HCT116 (cell line): ENCODE results near the gene KCMF1. TPM values are rescaled to one million over a fixed set of nuclear protein-coding genes. Genes with fewer than 3 reads are reported as not detected.
A peak's percentile ranks its signal among the peaks of the same experiment; 100 is the strongest.
"Not testable (repeated sequence)": the region's sequence is repeated elsewhere in the genome, so short reads cannot be mapped to it uniquely, and the experiment has no call there.

Experiments used
- ATAC-seq: fragments of 200-7000 bp; cut with Tn5 transposase; 2 replicates; pipeline ENCODE4 v1.9.1; 2020; ENCODE audit warnings: mild to moderate bottlenecking, moderate library complexity
- BruUV-seq: library from RNA; stranded (reverse); fragments of 400-500 nt; replicated peaks from 2 replicates; lab custom pipeline; 2021; lab: Mats Ljungman, UMichigan
- CTCF ChIA-PET: fragments of 300-600 bp; sonication (Branson Sonifier 250); formaldehyde crosslinking; loops from one replicate; lab custom pipeline; 2021; ENCODE audit warnings: antibody characterized with exemption; lab: Charles Lee
- POLR2A ChIA-PET: fragments of 300-600, 350-600 bp; sonication (Branson Sonifier 250); formaldehyde crosslinking; loops from one replicate; lab custom pipeline; 2021; ENCODE audit warnings: antibody characterized with exemption; lab: Charles Lee
- RAD21 ChIA-PET, 2 experiments: fragments of 300-600 bp; sonication (Branson Sonifier 250); formaldehyde crosslinking; loops; one replicate each; lab custom pipeline; 2023; ENCODE audit warnings: low total read pairs in 2 of 2; ENCODE audit not compliant: uncharacterized antibody in 2 of 2, unreplicated experiment in 2 of 2, low non-redundant PET in 1 of 2; lab: Charles Lee
- DNase-seq: peaks from one replicate; pipeline ENCODE4 v3.0.0-alpha.2; 2010; ENCODE audit warnings: low read depth, low spot score
- H2AFZ ChIP-seq: fragments of 200-600 bp; shearing (Covaris generic), sonication (generic); 2 replicates; pipeline ENCODE4 v1.6.1; 2017; ENCODE audit warnings: low read depth, mixed run types, mixed read lengths, antibody characterized with exemption, low read length; ENCODE audit not compliant: poor library complexity, severe bottlenecking
- H3K27ac ChIP-seq: 2 replicates; pipeline ENCODE4 v1.5.1; 2012; ENCODE audit warnings: low read depth, low read length
- H3K27me3 ChIP-seq: fragments of 200-600 bp; sonication (generic); 2 replicates; pipeline ENCODE4 v1.6.1; 2016; ENCODE audit warnings: mixed run types, low read length, mixed read lengths; ENCODE audit not compliant: insufficient read depth
- H3K36me3 ChIP-seq, 2 experiments: fragments of 200-500 bp in 1 of 2; fragments of 200-600 bp in 1 of 2; sonication (Bioruptor generic) in 1 of 2; sonication (generic) in 1 of 2; 2 replicates each; pipeline versions ENCODE4 v1.5.1 to v1.6.1; 2014 to 2016; ENCODE audit warnings: low read length in 2 of 2, inconsistent platforms in 1 of 2, mixed read lengths in 1 of 2, mixed run types in 1 of 2; ENCODE audit not compliant: insufficient read depth in 2 of 2, control insufficient read depth in 1 of 2
- H3K4me1 ChIP-seq, 2 experiments: fragments of 200-600 bp in 1 of 2; sonication (generic) in 1 of 2; 2 replicates each; pipeline versions ENCODE4 v1.5.1 to v1.6.1; 2012 to 2017; ENCODE audit warnings: low read length in 2 of 2, inconsistent platforms in 1 of 2, mild to moderate bottlenecking in 1 of 2, mixed read lengths in 1 of 2, mixed run types in 1 of 2, moderate library complexity in 1 of 2; ENCODE audit not compliant: insufficient read depth in 2 of 2, control insufficient read depth in 1 of 2
- H3K4me2 ChIP-seq: fragments of 200-600 bp; sonication (generic); 2 replicates; pipeline ENCODE4 v1.6.1; 2017; ENCODE audit warnings: mixed run types, low read length, mixed read lengths
- H3K4me3 ChIP-seq, 2 experiments: fragments of 200-600 bp in 1 of 2; sonication (generic) in 1 of 2; replicated peaks in 1 of 2; 2 replicates each; pipeline ENCODE4 v1.5.1; 2011 to 2016; ENCODE audit warnings: low read length in 2 of 2, control low read depth in 1 of 2, low read depth in 1 of 2, mild to moderate bottlenecking in 1 of 2, mixed read lengths in 1 of 2, mixed run types in 1 of 2
- H3K79me2 ChIP-seq: fragments of 200-600 bp; sonication (generic); 2 replicates; pipeline ENCODE4 v1.6.1; 2017; ENCODE audit warnings: mild to moderate bottlenecking, mixed run types, low read length, moderate library complexity, mixed read lengths; ENCODE audit not compliant: insufficient read depth
- H3K9ac ChIP-seq: fragments of 200-600 bp; sonication (generic); 2 replicates; pipeline ENCODE4 v1.6.1; 2016; ENCODE audit warnings: low read length, mixed read lengths
- H3K9me2 ChIP-seq: fragments of 200-600 bp; sonication (generic), shearing (Covaris generic); 2 replicates; pipeline ENCODE4 v1.6.1; 2017; ENCODE audit warnings: mixed run types, mild to moderate bottlenecking, moderate library complexity; ENCODE audit not compliant: insufficient read depth
- H3K9me3 ChIP-seq, 2 experiments: fragments of 200-500 bp in 1 of 2; fragments of 200-600 bp in 1 of 2; sonication (Bioruptor generic) in 1 of 2; sonication (generic) in 1 of 2; 2 replicates each; pipeline ENCODE4 v1.6.1; 2014 to 2017; ENCODE audit warnings: low read length in 2 of 2, mixed read lengths in 2 of 2, inconsistent platforms in 1 of 2, low read depth in 1 of 2, mild to moderate bottlenecking in 1 of 2, mixed run types in 1 of 2, moderate library complexity in 1 of 2; ENCODE audit not compliant: control insufficient read depth in 1 of 2, insufficient read depth in 1 of 2
- H4K20me1 ChIP-seq: fragments of 200-600 bp; sonication (generic), shearing (Covaris generic); 2 replicates; pipeline ENCODE4 v1.6.1; 2017; ENCODE audit warnings: mixed run types, mild to moderate bottlenecking, moderate library complexity; ENCODE audit not compliant: insufficient read depth
- CEBPB ChIP-seq: IDR thresholded peaks from 2 replicates; pipeline ENCODE4 v1.6.1; 2012; ENCODE audit warnings: low read depth
- EZH2 ChIP-seq: fragments of 200-600 bp; sonication (generic); IDR thresholded peaks from 2 replicates; pipeline ENCODE4 v1.6.1; 2017; ENCODE audit warnings: antibody characterized with exemption, mixed run types
- EZH2phosphoT487 ChIP-seq: fragments of 200-600 bp; IDR thresholded peaks from 2 replicates; pipeline ENCODE4 v1.6.1; 2018; ENCODE audit warnings: antibody characterized with exemption, borderline replicate concordance
- FOSL1 ChIP-seq: IDR thresholded peaks from 2 replicates; pipeline ENCODE4 v1.6.1; 2012; ENCODE audit warnings: low read depth
- JUND ChIP-seq: IDR thresholded peaks from 2 replicates; pipeline ENCODE4 v1.6.1; 2012
- POLR2AphosphoS5 ChIP-seq: IDR thresholded peaks from 2 replicates; pipeline ENCODE4 v1.6.1; 2011; ENCODE audit warnings: mild to moderate bottlenecking, low read depth, low read length, moderate library complexity
- SRF ChIP-seq: IDR thresholded peaks from 2 replicates; pipeline ENCODE4 v1.6.1; 2012; ENCODE audit warnings: low read depth
- TCF7L2 ChIP-seq: IDR thresholded peaks from 2 replicates; pipeline ENCODE4 v1.7.0; 2011; ENCODE audit warnings: borderline replicate concordance, inconsistent platforms; ENCODE audit not compliant: insufficient read depth, insufficient read length; ENCODE audit errors: extremely low read depth
- YY1 ChIP-seq: IDR thresholded peaks from 2 replicates; pipeline ENCODE4 v1.6.1; 2011; ENCODE audit warnings: low read length, low read depth, moderate library complexity, mild to moderate bottlenecking; ENCODE audit not compliant: insufficient replicate concordance; ENCODE audit errors: extremely low read depth
- ZBTB33 ChIP-seq: IDR thresholded peaks from 2 replicates; pipeline ENCODE4 v1.6.1; 2011; ENCODE audit warnings: mild to moderate bottlenecking, low read length, moderate library complexity; ENCODE audit not compliant: insufficient replicate concordance; ENCODE audit errors: extremely low read depth
- intact Hi-C: fragments of 100-400 bp; cut with micrococcal nuclease; formaldehyde crosslinking; loops from 2 replicates; pipeline ENCODE4 v1.10.0; 2022
- total RNA-seq: library from RNA; stranded (reverse); gene quantifications from one replicate; pipeline ENCODE4 v1.2.1, GENCODE V29; 2021; ENCODE audit not compliant: unreplicated experiment
- TF ChIP-seq, protein P1 (sequence below): IDR thresholded peaks from 2 replicates; pipeline ENCODE4 v1.6.1; 2012; ENCODE audit warnings: low read depth

Gene KCMF1
- total RNA-seq, 1 experiment from 2014 or later, result 119 TPM

DNA sequence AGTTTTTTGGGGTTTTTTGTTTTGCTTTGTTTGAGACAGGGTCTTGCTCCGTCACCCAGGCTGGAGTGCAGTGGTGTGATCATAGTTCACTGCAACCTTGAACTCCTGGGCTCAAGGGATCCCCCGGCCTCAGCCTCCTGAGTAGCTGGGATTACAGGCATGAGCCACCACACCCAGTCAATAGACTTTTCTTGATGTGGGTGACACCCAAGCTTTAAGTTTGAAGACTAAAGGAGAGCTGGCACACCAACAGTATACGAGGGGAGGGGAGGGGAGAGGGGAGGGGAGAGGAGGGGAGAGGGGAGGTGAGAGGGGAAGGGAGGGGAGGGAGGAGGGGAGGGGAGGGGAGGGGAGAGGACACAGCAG lies 25.1 kb upstream of the KCMF1 start:
- H3K27me3 ChIP-seq, H3K36me3 ChIP-seq, H2AFZ ChIP-seq, H4K20me1 ChIP-seq, ATAC-seq, H3K9me2 ChIP-seq, H3K9me3 ChIP-seq, BruUV-seq, DNase-seq, H3K79me2 ChIP-seq: not testable (repeated sequence)
- RAD21 ChIA-PET, result interaction anchor here (1.4 to 2.0 kb wide), 2 partner anchors 13 to 20 kb away, joined by 4 to 8 read pairs; no protein-coding TSS in a partner anchor
- CTCF ChIA-PET, result interaction anchor here (0.7 to 3.3 kb wide), 4 partner anchors 12 to 124 kb away, joined by 3 to 39 read pairs (median 6); no protein-coding TSS in a partner anchor
- POLR2A ChIA-PET, result interaction anchor here (0.8 to 3.3 kb wide), 14 partner anchors 9 to 632 kb away, joined by 3 to 67 read pairs (median 6); partner anchors contain the start of genes KCMF1, TMSB10 and VAMP8
- peak overlapping the region in 1 of 2 experiments; percentile 16; a peak in 2 of 4 replicates for H3K4me3 ChIP-seq
- H3K9ac ChIP-seq, result peak overlapping the region; percentile 74
- H3K27ac ChIP-seq, result peak overlapping the region; percentile 99
- H3K4me1 ChIP-seq, result peaks cover 30 to 68% of the 10 kb centered on the region in 2 experiments
- intact Hi-C loops, result loop anchor here (1.0 kb wide), 1 partner anchor 12 kb away; no protein-coding TSS in a partner anchor
- peak overlapping the region; percentile 80 for H3K4me2 ChIP-seq

DNA sequence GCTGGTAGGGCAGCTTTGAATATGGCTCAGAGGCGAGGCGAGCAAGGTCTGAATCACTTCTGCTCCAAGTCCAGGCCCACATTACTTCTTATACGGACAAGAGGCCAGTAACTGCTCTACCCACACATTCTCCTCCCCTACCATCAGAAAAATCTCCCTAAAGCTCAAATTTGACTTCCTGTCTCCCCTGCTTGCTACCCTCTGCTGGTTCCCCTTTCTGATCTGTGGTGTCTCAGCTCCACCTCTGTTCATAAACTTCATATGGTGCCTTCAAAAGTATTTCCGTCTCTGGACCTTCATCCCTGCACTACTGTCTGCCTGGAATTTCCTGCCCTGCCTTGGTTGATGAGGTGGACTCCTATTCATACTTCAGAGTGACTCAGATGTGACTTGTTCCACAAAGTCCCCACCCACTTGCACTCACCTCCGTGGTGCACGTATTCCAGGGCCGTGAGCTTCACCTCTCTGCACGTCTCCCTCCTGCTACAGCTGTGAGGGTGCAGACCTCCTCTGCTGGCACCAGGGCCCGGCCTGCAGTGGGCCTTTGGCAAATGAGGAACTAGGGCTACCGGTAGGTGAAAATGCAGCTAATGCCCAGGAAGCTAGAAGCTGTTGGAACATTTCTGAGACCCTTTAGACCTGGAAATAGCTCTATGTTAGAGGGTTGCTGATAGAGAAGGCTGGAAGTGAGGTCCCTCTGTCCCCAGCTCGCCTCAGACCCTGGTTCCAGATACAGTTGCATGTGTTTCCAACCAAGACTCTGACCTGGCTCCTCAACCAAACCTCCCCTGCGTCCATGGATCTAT lies 24.6 kb upstream of the KCMF1 start:
- no peaks in the 10 kb centered on the region for H3K9me3 ChIP-seq
- ChIA-PET POLR2A (interaction anchor here (0.7 to 3.3 kb wide), 17 partner anchors 8 to 631 kb away, joined by 3 to 67 read pairs (median 4); partner anchors contain the start of genes KCMF1, TMSB10 and VAMP8), CTCF (interaction anchor here (0.6 to 3.3 kb wide), 6 partner anchors 12 to 71 kb away, joined by 3 to 39 read pairs (median 4); partner anchors contain the start of gene KCMF1), RAD21 (interaction anchor here (1.0 to 2.0 kb wide), 4 partner anchors 12 to 21 kb away, joined by 3 to 8 read pairs (median 4); no protein-coding TSS in a partner anchor)
- peak overlapping the region; percentile 80 for H3K4me2 ChIP-seq
- H3K79me2 ChIP-seq, result no peaks in the 10 kb centered on the region
- H3K36me3 ChIP-seq, result no peaks in the 10 kb centered on the region
- intact Hi-C loops, result loop anchor here (1.0 kb wide), 1 partner anchor 12 kb away; no protein-coding TSS in a partner anchor
- no peaks in the 10 kb centered on the region for H4K20me1 ChIP-seq
- H3K4me1 ChIP-seq, result peaks cover 30 to 62% of the 10 kb centered on the region in 2 experiments
- BruUV-seq, result no TSS peak
- H2AFZ ChIP-seq, result no peak overlapping the region
- H3K27me3 ChIP-seq, result no peaks in the 10 kb centered on the region
- peak overlapping the region; percentile 35 to 54 for H3K4me3 ChIP-seq
- peak overlapping the region; percentile 74 for H3K9ac ChIP-seq
- ATAC-seq, result peak; percentile 94
- peak; percentile 96 for DNase-seq
- no peaks in the 10 kb centered on the region for H3K9me2 ChIP-seq
- H3K27ac ChIP-seq, result peak overlapping the region; percentile 99
- TF ChIP-seq YY1 (peak; percentile 86), JUND (no peak), SRF (no peak), CEBPB (no peak), FOSL1 (no peak), POLR2AphosphoS5 (peak; percentile 93), EZH2phosphoT487 (no peak), TCF7L2 (peak; percentile 63), ZBTB33 (peak; percentile 64), EZH2 (no peak)
- TF ChIP-seq, protein P1, sequence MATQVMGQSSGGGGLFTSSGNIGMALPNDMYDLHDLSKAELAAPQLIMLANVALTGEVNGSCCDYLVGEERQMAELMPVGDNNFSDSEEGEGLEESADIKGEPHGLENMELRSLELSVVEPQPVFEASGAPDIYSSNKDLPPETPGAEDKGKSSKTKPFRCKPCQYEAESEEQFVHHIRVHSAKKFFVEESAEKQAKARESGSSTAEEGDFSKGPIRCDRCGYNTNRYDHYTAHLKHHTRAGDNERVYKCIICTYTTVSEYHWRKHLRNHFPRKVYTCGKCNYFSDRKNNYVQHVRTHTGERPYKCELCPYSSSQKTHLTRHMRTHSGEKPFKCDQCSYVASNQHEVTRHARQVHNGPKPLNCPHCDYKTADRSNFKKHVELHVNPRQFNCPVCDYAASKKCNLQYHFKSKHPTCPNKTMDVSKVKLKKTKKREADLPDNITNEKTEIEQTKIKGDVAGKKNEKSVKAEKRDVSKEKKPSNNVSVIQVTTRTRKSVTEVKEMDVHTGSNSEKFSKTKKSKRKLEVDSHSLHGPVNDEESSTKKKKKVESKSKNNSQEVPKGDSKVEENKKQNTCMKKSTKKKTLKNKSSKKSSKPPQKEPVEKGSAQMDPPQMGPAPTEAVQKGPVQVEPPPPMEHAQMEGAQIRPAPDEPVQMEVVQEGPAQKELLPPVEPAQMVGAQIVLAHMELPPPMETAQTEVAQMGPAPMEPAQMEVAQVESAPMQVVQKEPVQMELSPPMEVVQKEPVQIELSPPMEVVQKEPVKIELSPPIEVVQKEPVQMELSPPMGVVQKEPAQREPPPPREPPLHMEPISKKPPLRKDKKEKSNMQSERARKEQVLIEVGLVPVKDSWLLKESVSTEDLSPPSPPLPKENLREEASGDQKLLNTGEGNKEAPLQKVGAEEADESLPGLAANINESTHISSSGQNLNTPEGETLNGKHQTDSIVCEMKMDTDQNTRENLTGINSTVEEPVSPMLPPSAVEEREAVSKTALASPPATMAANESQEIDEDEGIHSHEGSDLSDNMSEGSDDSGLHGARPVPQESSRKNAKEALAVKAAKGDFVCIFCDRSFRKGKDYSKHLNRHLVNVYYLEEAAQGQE, result no peak
